Measurements from ENCODE around the gene GPR146.
"Not testable (repeated sequence)": the region's sequence is repeated elsewhere in the genome, so short reads cannot be mapped to it uniquely, and the experiment has no call there.

The GPR146 gene

GRCh38 chr7:1029637-1030443, 14.5 kb upstream of the GPR146 start:
- no peak overlapping the region for H3K4me3 ChIP-seq
- peaks cover 5 to 19% (median 18%) of the 10 kb centered on the region in 3 donors for H3K36me3 ChIP-seq
- intact Hi-C loops (cut with DNase I; ENCODE audit: low total_unique reads), result loop anchor here (2.0 kb wide), 1 partner anchor 31 kb away; no protein-coding TSS in a partner anchor
- TF ChIP-seq, protein P1, sequence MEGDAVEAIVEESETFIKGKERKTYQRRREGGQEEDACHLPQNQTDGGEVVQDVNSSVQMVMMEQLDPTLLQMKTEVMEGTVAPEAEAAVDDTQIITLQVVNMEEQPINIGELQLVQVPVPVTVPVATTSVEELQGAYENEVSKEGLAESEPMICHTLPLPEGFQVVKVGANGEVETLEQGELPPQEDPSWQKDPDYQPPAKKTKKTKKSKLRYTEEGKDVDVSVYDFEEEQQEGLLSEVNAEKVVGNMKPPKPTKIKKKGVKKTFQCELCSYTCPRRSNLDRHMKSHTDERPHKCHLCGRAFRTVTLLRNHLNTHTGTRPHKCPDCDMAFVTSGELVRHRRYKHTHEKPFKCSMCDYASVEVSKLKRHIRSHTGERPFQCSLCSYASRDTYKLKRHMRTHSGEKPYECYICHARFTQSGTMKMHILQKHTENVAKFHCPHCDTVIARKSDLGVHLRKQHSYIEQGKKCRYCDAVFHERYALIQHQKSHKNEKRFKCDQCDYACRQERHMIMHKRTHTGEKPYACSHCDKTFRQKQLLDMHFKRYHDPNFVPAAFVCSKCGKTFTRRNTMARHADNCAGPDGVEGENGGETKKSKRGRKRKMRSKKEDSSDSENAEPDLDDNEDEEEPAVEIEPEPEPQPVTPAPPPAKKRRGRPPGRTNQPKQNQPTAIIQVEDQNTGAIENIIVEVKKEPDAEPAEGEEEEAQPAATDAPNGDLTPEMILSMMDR (IDR thresholded peaks at IDR 0.05), result no peak
- DNase-seq, result no peak
- H3K27me3 ChIP-seq, result no peaks in the 10 kb centered on the region
- H3K27ac ChIP-seq, result peak overlapping the region; percentile 83 to 93
- H3K4me1 ChIP-seq, result peaks cover 0 to 38% (median 29%) of the 10 kb centered on the region in 4 donors
- no peaks in the 10 kb centered on the region for H3K9me3 ChIP-seq

- Histone ChIP-seq H3K27ac (no peak overlapping the region), H3K4me3 (no peak overlapping the region), H3K4me1 (peaks cover 0 to 31% (median 23%) of the 10 kb centered on the region in 4 donors), H3K36me3 (peaks cover 5 to 12% (median 11%) of the 10 kb centered on the region in 3 donors), H3K9me3 (no peaks in the 10 kb centered on the region), H3K27me3 (no peaks in the 10 kb centered on the region)
- intact Hi-C loops (cut with DNase I; ENCODE audit: low total_unique reads), result no loop called here
- TF ChIP-seq, protein P1 (IDR thresholded peaks at IDR 0.05), result no peak
- no peak for DNase-seq
Measured at GRCh38 chr7:1030444-1031070, 13.8 kb upstream of the GPR146 start.

DNA sequence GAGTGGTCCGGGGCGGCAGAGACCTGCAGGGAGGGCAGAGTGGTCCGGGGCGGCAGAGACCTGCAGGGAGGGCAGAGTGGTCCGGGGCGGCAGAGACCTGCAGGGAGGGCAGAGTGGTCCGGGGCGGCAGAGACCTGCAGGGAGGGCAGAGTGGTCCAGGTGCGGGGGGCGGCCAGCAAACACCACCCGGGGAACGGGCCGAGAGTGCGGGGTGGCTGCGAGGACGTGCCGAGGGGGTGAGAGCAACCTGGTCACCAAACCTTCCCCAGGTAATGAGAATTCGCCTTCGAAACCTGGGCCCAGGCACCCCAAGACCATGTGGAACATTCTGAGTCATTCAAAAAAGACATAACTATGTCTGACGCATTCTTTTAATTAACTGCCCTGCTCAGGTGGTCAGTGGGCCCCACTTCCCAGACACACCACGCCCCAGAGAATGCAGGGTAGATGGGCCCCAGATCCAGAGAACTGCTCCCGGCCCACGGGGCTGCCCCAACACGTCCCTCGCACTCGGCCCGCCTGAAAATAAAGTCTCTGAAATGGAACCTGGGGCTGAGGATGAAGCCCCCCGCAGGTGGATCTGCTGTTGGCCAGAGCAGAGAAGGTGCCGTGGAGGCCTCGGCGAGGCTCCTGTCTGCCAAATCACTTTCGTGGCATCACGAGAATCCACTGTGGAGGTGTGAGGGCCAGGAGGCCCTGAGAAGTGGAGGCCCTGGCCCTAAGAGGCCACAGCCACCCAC, 12.5 kb upstream of the GPR146 start:
- no peaks in the 10 kb centered on the region for H3K36me3 ChIP-seq
- H3K4me3 ChIP-seq, result no peak overlapping the region
- TF ChIP-seq, protein P1 (IDR thresholded peaks at IDR 0.05), result no peak
- no peaks in the 10 kb centered on the region for H3K27me3 ChIP-seq
- DNase-seq, result no peak
- H3K9me3 ChIP-seq, result no peaks in the 10 kb centered on the region
- intact Hi-C loops (cut with DNase I; ENCODE audit: low total_unique reads), result no loop called here
- H3K27ac ChIP-seq, result no peak overlapping the region
- H3K4me1 ChIP-seq, result peaks cover 0 to 18% (median 10%) of the 10 kb centered on the region in 4 donors

DNA sequence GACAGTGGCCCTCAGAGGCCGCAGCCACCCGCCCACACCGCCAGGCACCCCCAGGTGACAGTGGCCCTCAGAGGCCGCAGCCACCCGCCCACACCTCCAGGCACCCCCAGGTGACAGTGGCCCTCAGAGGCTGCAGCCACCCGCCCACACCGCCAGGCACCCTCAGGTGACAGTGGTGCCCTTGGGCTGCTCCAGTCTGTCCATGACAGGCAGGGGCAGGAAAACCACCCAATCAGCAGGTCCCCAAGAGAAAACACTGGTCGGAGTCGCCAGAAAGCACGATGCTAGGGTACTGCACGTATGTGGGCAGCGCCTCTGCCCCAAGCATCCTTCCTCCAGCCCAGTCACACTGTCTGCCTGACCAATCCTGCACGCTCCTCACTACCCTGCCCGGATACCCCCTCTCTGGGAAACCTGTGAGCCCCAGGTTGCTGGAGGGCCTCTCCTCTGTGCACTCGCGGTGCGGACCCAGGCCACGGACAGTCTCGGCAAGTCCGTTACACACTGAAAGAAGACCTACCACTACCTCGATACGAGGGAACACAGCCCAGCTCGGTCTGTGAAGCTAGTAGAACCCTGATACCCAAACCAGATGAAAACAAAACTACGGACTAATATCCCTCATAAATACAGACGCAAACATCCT, 11.7 kb upstream of the GPR146 start:
- TF ChIP-seq, protein P1 (IDR thresholded peaks at IDR 0.05), result no peak
- Histone ChIP-seq H3K4me3 (no peak overlapping the region), H3K36me3 (no peaks in the 10 kb centered on the region), H3K27ac (no peak overlapping the region), H3K27me3 (no peaks in the 10 kb centered on the region), H3K4me1 (peaks cover 0 to 11% (median 6%) of the 10 kb centered on the region in 4 donors), H3K9me3 (no peaks in the 10 kb centered on the region)
- intact Hi-C loops (cut with DNase I; ENCODE audit: low total_unique reads), result no loop called here
- DNase-seq, result no peak

DNA sequence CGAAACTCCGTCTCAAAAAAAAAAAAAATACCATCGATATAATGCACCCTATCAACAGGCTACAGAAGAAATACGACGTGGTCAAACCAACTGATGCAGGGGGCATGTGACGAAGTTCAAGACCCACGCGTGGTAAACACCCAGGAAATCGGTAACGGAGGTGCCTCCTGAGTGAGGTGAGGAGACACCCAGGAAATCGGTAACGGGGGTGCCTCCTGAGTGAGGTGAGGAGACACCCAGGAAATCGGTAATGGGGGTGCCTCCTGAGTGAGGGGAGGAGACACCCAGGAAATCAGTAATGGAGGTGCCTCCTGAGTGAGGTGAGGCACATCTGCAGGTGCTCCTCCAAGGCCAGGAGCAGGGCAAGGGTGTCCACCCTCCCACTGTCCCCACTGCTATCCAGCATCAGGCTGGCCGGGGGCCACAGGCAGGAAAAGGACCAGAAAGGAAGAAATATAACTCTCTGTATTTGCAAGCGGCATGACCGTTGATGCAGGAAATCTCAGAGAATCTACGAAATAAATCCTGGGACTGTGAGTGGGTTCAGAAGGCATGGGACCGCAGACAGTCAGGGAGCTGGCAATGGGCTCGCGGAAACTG, 10.7 kb upstream of the GPR146 start:
- Histone ChIP-seq H3K27ac (no peak overlapping the region), H3K4me3 (no peak overlapping the region), H3K4me1 (peaks cover 0 to 10% (median 6%) of the 10 kb centered on the region in 4 donors), H3K36me3 (no peaks in the 10 kb centered on the region), H3K27me3 (no peaks in the 10 kb centered on the region), H3K9me3 (no peaks in the 10 kb centered on the region)
- TF ChIP-seq, protein P1 (IDR thresholded peaks at IDR 0.05), result no peak
- DNase-seq, result no peak
- intact Hi-C loops (cut with DNase I; ENCODE audit: low total_unique reads), result no loop called here

- H3K36me3 ChIP-seq; intact Hi-C loops (cut with DNase I; ENCODE audit: low total_unique reads); H3K27ac ChIP-seq; H3K4me1 ChIP-seq; H3K27me3 ChIP-seq; H3K9me3 ChIP-seq; DNase-seq; H3K4me3 ChIP-seq: not testable (repeated sequence)
Measured at GRCh38 chr7:1034769-1035168, 9.6 kb upstream of the GPR146 start.

GRCh38 chr7:1036164-1036928, 8.0 kb upstream of the GPR146 start:
- intact Hi-C loops (cut with DNase I; ENCODE audit: low total_unique reads); H3K4me3 ChIP-seq; H3K27me3 ChIP-seq; H3K27ac ChIP-seq; H3K4me1 ChIP-seq; DNase-seq; H3K9me3 ChIP-seq; H3K36me3 ChIP-seq: not testable (repeated sequence)
